MG63 (cell line): ENCODE measurements around the gene WBP11. TPM values are rescaled to one million over a fixed set of nuclear protein-coding genes. Genes with fewer than 3 reads are reported as not detected.

ENCODE experiments used
- DNase-seq: peaks from one replicate; pipeline ENCODE4 v3.0.0-alpha.2; 2020
- H3K27me3 ChIP-seq: fragments of 250-450 bp; sonication (Bioruptor Pico); 2 replicates; pipeline ENCODE4 v1.5.1; 2020; ENCODE audit warnings: mild to moderate bottlenecking, moderate library complexity
- H3K36me3 ChIP-seq: fragments of 250-450 bp; sonication (Bioruptor Pico); 2 replicates; pipeline ENCODE4 v1.5.1; 2020; ENCODE audit warnings: mild to moderate bottlenecking, moderate library complexity
- H3K4me3 ChIP-seq: fragments of 250-450 bp; sonication (Bioruptor Pico); 2 replicates; pipeline ENCODE4 v1.5.1; 2020; ENCODE audit warnings: mild to moderate bottlenecking, moderate library complexity
- H3K9me3 ChIP-seq: fragments of 250-450 bp; sonication (Bioruptor Pico); 2 replicates; pipeline ENCODE4 v1.5.1; 2020; ENCODE audit warnings: mild to moderate bottlenecking, moderate library complexity
- total RNA-seq: library from RNA; depleted of rRNA; stranded (reverse); fragments of >200 nt; shearing (Covaris generic); gene quantifications from 2 replicates; pipeline ENCODE4 v1.2.3, GENCODE V29; 2014; ENCODE audit warnings: low replicate concordance; rRNA removed

Gene WBP11
- 9.0 and 12.8 TPM in 2 replicates for total RNA-seq

GRCh38 chr12:14803011-14803829 is at the start of gene WBP11, which contains the start of gene C12orf60:
WBP11 (minus strand) TSS chr12:14803478; CDS start chr12:14801383, 2,095 bp downstream.
C12orf60 (plus strand) TSS chr12:14803670; CDS start chr12:14822936, 19,266 bp downstream.
- Histone ChIP-seq H3K27me3 (no peaks in the 10 kb centered on the region), H3K4me3 (peak within 1 kb of the TSS; percentile 95), H3K36me3 (peaks cover 30% of the 10 kb centered on the region), H3K9me3 (no peaks in the 10 kb centered on the region)
- DNase-seq = peak; percentile 95

GRCh38 chr12:14852880-14853279 is 49.6 kb upstream of the WBP11 start:
- no peaks in the 10 kb centered on the region for H3K36me3 ChIP-seq
- no peak for DNase-seq
- H3K9me3 ChIP-seq = no peaks in the 10 kb centered on the region
- no peak overlapping the region for H3K4me3 ChIP-seq
- H3K27me3 ChIP-seq = no peaks in the 10 kb centered on the region

GRCh38 chr12:14850929-14851663 is 47.8 kb upstream of the WBP11 start:
- Histone ChIP-seq H3K9me3 (no peaks in the 10 kb centered on the region), H3K4me3 (no peak overlapping the region), H3K27me3 (no peaks in the 10 kb centered on the region), H3K36me3 (no peaks in the 10 kb centered on the region)
- DNase-seq = no peak

- DNase-seq = no peak
- H3K36me3 ChIP-seq = no peaks in the 10 kb centered on the region
- no peak overlapping the region for H3K4me3 ChIP-seq
- H3K9me3 ChIP-seq = no peaks in the 10 kb centered on the region
- H3K27me3 ChIP-seq = no peaks in the 10 kb centered on the region
Observed at GRCh38 chr12:14849661-14850060, 46.4 kb upstream of the WBP11 start.

GRCh38 chr12:14846876-14847580 is 43.8 kb upstream of the WBP11 start:
- Histone ChIP-seq H3K9me3 (no peaks in the 10 kb centered on the region), H3K27me3 (no peaks in the 10 kb centered on the region), H3K36me3 (no peaks in the 10 kb centered on the region), H3K4me3 (no peak overlapping the region)
- no peak for DNase-seq

GRCh38 chr12:14846042-14846587 is 42.8 kb upstream of the WBP11 start:
- Histone ChIP-seq H3K36me3 (no peaks in the 10 kb centered on the region), H3K27me3 (no peaks in the 10 kb centered on the region), H3K4me3 (no peak overlapping the region), H3K9me3 (no peaks in the 10 kb centered on the region)
- no peak for DNase-seq

- Histone ChIP-seq H3K9me3 (no peaks in the 10 kb centered on the region), H3K4me3 (no peak overlapping the region), H3K27me3 (no peaks in the 10 kb centered on the region), H3K36me3 (no peaks in the 10 kb centered on the region)
- DNase-seq = peak; percentile 10
Observed at GRCh38 chr12:14845350-14845750, 42.1 kb upstream of the WBP11 start.

- no peaks in the 10 kb centered on the region for H3K36me3 ChIP-seq
- H3K9me3 ChIP-seq = no peaks in the 10 kb centered on the region
- no peaks in the 10 kb centered on the region for H3K27me3 ChIP-seq
- no peak for DNase-seq
- H3K4me3 ChIP-seq = no peak overlapping the region
Observed at GRCh38 chr12:14844401-14844800, 41.1 kb upstream of the WBP11 start.

- Histone ChIP-seq H3K4me3 (no peak within 1 kb of the TSS), H3K36me3 (no peaks in the 10 kb centered on the region), H3K27me3 (no peaks in the 10 kb centered on the region), H3K9me3 (no peaks in the 10 kb centered on the region)
- DNase-seq = no peak
Observed at GRCh38 chr12:14843425-14843887, 40.2 kb upstream of the WBP11 start, which contains the start of gene ART4. ART4 (minus strand) TSS chr12:14843526; CDS start chr12:14843113, 413 bp downstream.

GRCh38 chr12:14842315-14842714 is 39.0 kb upstream of the WBP11 start:
- Histone ChIP-seq H3K27me3 (no peaks in the 10 kb centered on the region), H3K4me3 (no peak overlapping the region), H3K36me3 (no peaks in the 10 kb centered on the region), H3K9me3 (no peaks in the 10 kb centered on the region)
- no peak for DNase-seq

- Histone ChIP-seq H3K36me3 (no peaks in the 10 kb centered on the region), H3K4me3 (no peak overlapping the region), H3K9me3 (no peaks in the 10 kb centered on the region), H3K27me3 (no peaks in the 10 kb centered on the region)
- peak; percentile 25 for DNase-seq
Observed at GRCh38 chr12:14841761-14842160, 38.5 kb upstream of the WBP11 start.

- DNase-seq = no peak
- no peaks in the 10 kb centered on the region for H3K27me3 ChIP-seq
- H3K4me3 ChIP-seq = no peak overlapping the region
- H3K9me3 ChIP-seq = no peaks in the 10 kb centered on the region
- H3K36me3 ChIP-seq = no peaks in the 10 kb centered on the region
Observed at GRCh38 chr12:14840616-14841015, 37.3 kb upstream of the WBP11 start.

- H3K9me3 ChIP-seq = no peaks in the 10 kb centered on the region
- DNase-seq = no peak
- H3K36me3 ChIP-seq = no peaks in the 10 kb centered on the region
- H3K4me3 ChIP-seq = no peak overlapping the region
- H3K27me3 ChIP-seq = no peaks in the 10 kb centered on the region
Observed at GRCh38 chr12:14839262-14839661, 36.0 kb upstream of the WBP11 start.

- H3K36me3 ChIP-seq = no peaks in the 10 kb centered on the region
- DNase-seq = peak; percentile 15
- H3K27me3 ChIP-seq = no peaks in the 10 kb centered on the region
- H3K9me3 ChIP-seq = no peaks in the 10 kb centered on the region
- H3K4me3 ChIP-seq = no peak overlapping the region
Observed at GRCh38 chr12:14836336-14837210, 33.3 kb upstream of the WBP11 start.

GRCh38 chr12:14834509-14834908 is 31.2 kb upstream of the WBP11 start:
- Histone ChIP-seq H3K36me3 (no peaks in the 10 kb centered on the region), H3K9me3 (no peaks in the 10 kb centered on the region), H3K4me3 (no peak overlapping the region), H3K27me3 (no peaks in the 10 kb centered on the region)
- DNase-seq = no peak

- Histone ChIP-seq H3K4me3 (no peak overlapping the region), H3K27me3 (no peaks in the 10 kb centered on the region), H3K36me3 (no peaks in the 10 kb centered on the region), H3K9me3 (no peaks in the 10 kb centered on the region)
- DNase-seq = no peak
Observed at GRCh38 chr12:14833952-14834351, 30.7 kb upstream of the WBP11 start.
